Kidney (tissue), 22 donors: ENCODE results near the gene SRR. TPM values are rescaled to one million over a fixed set of nuclear protein-coding genes. Genes with fewer than 3 reads are reported as not detected.
"Not testable (repeated sequence)": the region's sequence is repeated elsewhere in the genome, so short reads cannot be mapped to it uniquely, and the experiment has no call there.

Experiments
- DNase-seq, 5 donors: peaks; one replicate each; pipeline ENCODE4 v3.0.0-alpha.2; 2013 to 2020
- FAIRE-seq: peaks from 2 replicates; lab custom pipeline; 2012; peaks lifted over from hg19 to GRCh38; lab: Jason Lieb, UNC
- H3K27ac ChIP-seq, 2 donors: one replicate each; pipeline ENCODE4 v1.7.0; 2013; ENCODE audit warnings: low read depth in 2 of 2, low read length in 2 of 2, inconsistent platforms in 1 of 2
- H3K27me3 ChIP-seq: one replicate; pipeline ENCODE4 v1.7.1; 2013; ENCODE audit warnings: low read length, inconsistent platforms; ENCODE audit not compliant: control insufficient read depth, insufficient read depth
- H3K36me3 ChIP-seq, 3 donors: one replicate each; pipeline versions ENCODE4 v1.7.0 to v1.7.1; 2013; ENCODE audit warnings: low read length in 3 of 3, control low read depth in 1 of 3, inconsistent platforms in 1 of 3; ENCODE audit not compliant: insufficient read depth in 3 of 3, control insufficient read depth in 2 of 3
- H3K4me1 ChIP-seq, 3 donors: one replicate each; pipeline versions ENCODE4 v1.7.0 to v1.7.1; 2013; ENCODE audit warnings: low read length in 3 of 3, inconsistent platforms in 1 of 3, low read depth in 1 of 3; ENCODE audit not compliant: control insufficient read depth in 2 of 3, insufficient read depth in 2 of 3
- H3K4me3 ChIP-seq, 3 donors: one replicate each; pipeline versions ENCODE4 v1.7.0 to v1.8.1; 2013; ENCODE audit warnings: low read length in 3 of 3, control low read depth in 1 of 3, inconsistent platforms in 1 of 3
- H3K9ac ChIP-seq, 3 donors: one replicate each; pipeline versions ENCODE4 v1.7.0 to v1.7.1; 2013; ENCODE audit warnings: low read length in 3 of 3, control low read depth in 1 of 3, inconsistent platforms in 1 of 3
- H3K9me3 ChIP-seq, 3 donors: one replicate each; pipeline versions ENCODE4 v1.7.0 to v1.7.1; 2013; ENCODE audit warnings: low read length in 3 of 3, control low read depth in 1 of 3, inconsistent platforms in 1 of 3; ENCODE audit not compliant: control insufficient read depth in 2 of 3, insufficient read depth in 1 of 3
- CTCF ChIP-seq: IDR thresholded peaks from 3 replicates; pipeline ENCODE4 v1.5.1; 2012; ENCODE audit warnings: mild to moderate bottlenecking, moderate library complexity, borderline replicate concordance; ENCODE audit not compliant: insufficient read depth; ENCODE audit errors: extremely low read depth
- intact Hi-C: fragments of 100-400 bp; cut with DNase I; formaldehyde crosslinking; loops from one replicate; pipeline ENCODE4 v1.11.1; 2022
- long read RNA-seq, 10 donors: library from polyadenylated mRNA in 1 of 10; unstranded in 1 of 10; transcript quantifications; one replicate each; pipeline ENCODE4 v2.0.0 and lab custom pipeline, GENCODE V29; 2021 to 2026
- polyA plus RNA-seq: library from polyadenylated mRNA; stranded (reverse); fragments of 350-450 nt; fragmentation: Illumina TruSeq; extraction: RNeasy Lipid Tissue Mini Kit (QIAGEN cat#74804); gene quantifications from one replicate; pipeline ENCODE4 v1.2.3, GENCODE V29; 2014; ENCODE audit warnings: low read depth, low replicate concordance; ENCODE audit not compliant: insufficient read depth
- total RNA-seq: library from RNA; stranded (reverse); fragmentation: NEBNext Ultra II Directional; extraction: Animal tissue kit (Norgen Biotek cat#: 25700); gene quantifications from one replicate; pipeline ENCODE4 v1.2.1, GENCODE V29; 2021
- donor health status: control.
- donor health status: control.
- donor health status: control.
- donor health status: control.
- donor health status: control.
- donor health status: DM: yes; HTN: yes; CAD: no.
- donor health status: Normal renal cell carcinoma (clear cell type).

SRR gene, protein sequence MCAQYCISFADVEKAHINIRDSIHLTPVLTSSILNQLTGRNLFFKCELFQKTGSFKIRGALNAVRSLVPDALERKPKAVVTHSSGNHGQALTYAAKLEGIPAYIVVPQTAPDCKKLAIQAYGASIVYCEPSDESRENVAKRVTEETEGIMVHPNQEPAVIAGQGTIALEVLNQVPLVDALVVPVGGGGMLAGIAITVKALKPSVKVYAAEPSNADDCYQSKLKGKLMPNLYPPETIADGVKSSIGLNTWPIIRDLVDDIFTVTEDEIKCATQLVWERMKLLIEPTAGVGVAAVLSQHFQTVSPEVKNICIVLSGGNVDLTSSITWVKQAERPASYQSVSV
- total RNA-seq (10.0 TPM), polyA plus RNA-seq (3.5 TPM)
- long read RNA-seq, donor 1, transcript SRR-201 (8 exons, 2,728 nt) = major isoform, 6 of 6 reads
- long read RNA-seq, donor 1, partial matches to known transcripts = 0 of 6 reads
- long read RNA-seq, donor 1, other reads (novel, unspliced or antisense) = 0 of 6 reads
- long read RNA-seq, donor 2, transcript SRR-201 (8 exons, 2,728 nt) = major isoform, 6 of 6 reads
- long read RNA-seq, donor 2, partial matches to known transcripts = 0 of 6 reads
- long read RNA-seq, donor 2, other reads (novel, unspliced or antisense) = 0 of 6 reads
- long read RNA-seq, donor 3, transcript SRR-201 (8 exons, 2,728 nt) = major isoform, 6 of 38 reads
- long read RNA-seq, donor 3, partial matches to known transcripts = 27 of 38 reads
- long read RNA-seq, donor 3, other reads (novel, unspliced or antisense) = 5 of 38 reads
- long read RNA-seq, donor 4, transcript SRR-201 (8 exons, 2,728 nt) = major isoform, 8 of 8 reads
- long read RNA-seq, donor 4, partial matches to known transcripts = 0 of 8 reads
- long read RNA-seq, donor 4, other reads (novel, unspliced or antisense) = 0 of 8 reads
- long read RNA-seq, donor 5 = 0 reads
- long read RNA-seq, donor 6, transcript SRR-201 (8 exons, 2,728 nt) = major isoform, 6 of 25 reads
- long read RNA-seq, donor 6, partial matches to known transcripts = 14 of 25 reads
- long read RNA-seq, donor 6, other reads (novel, unspliced or antisense) = 5 of 25 reads
- long read RNA-seq, donor 7, transcript SRR-201 (8 exons, 2,728 nt) = major isoform, 8 of 10 reads
- long read RNA-seq, donor 7, partial matches to known transcripts = 0 of 10 reads
- long read RNA-seq, donor 7, other reads (novel, unspliced or antisense) = 2 of 10 reads
- long read RNA-seq, donor 8, transcript SRR-201 (8 exons, 2,728 nt) = major isoform, 13 of 13 reads
- long read RNA-seq, donor 8, partial matches to known transcripts = 0 of 13 reads
- long read RNA-seq, donor 8, other reads (novel, unspliced or antisense) = 0 of 13 reads
- long read RNA-seq, donor 9, transcript SRR-201 (8 exons, 2,728 nt) = major isoform, 6 of 11 reads
- long read RNA-seq, donor 9, partial matches to known transcripts = 0 of 11 reads
- long read RNA-seq, donor 9, other reads (novel, unspliced or antisense) = 5 of 11 reads
- long read RNA-seq, donor 10, partial matches to known transcripts = 5 of 7 reads
- long read RNA-seq, donor 10, other reads (novel, unspliced or antisense) = 0 of 7 reads

DNA sequence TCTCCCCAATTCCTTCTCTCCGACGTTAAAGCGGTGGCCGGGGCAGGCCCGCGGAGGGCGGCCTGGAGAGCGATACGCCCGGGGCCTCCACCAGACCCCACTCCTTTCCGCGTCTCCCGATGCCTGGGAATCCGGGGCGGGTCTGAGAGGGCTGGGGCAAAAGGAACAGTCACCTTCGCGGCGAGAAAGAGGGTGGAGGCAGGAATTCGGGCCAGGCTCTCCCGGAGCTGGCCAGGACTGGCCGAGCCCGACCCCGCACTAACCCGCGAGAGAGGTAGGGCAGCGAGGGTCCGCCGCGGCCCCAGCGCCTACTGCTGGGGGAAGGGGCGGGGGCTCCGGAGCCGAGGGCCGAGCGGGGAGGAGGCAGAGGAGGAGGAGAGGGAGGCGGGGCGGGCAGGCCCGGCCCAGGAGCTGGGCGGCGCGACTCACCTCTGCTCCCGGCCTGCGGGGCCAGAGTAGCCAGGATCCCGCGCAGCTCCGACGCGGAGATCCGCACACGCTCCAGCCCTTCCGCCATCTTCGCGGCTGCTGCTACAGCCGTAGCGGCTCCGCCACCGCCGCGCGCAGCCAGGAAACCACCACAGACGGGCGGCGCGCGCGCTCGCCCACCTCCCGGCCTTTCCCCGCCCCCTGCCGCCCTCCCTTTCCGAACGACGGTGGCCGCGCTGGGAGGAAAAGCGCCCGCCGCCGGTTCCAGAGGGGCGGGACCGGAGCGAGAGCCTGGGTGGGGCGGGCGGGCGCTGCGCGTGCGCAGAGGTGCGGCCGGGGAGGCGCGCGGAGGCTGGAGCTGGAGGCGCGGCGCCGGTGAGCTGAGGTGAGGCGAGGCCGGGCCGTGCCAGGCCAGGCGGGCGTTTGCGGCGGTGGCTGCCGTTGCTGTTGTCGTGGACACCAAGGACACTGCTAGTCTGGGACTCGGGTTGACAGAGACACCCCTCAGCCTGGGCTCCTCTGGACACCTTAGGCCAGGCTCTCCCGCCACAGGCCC lies at the start of gene SRR, which contains the start of gene SMG6:
Gene SRR, plus strand, starts transcription at position 747 of the 985 bp plus-strand sequence. CDS start 11,611 bp downstream, outside the sequence.
Gene SMG6, minus strand, starts transcription at position 582 of the 985 bp plus-strand sequence. Its CDS starts 65 bp downstream, at position 517.
- TF ChIP-seq CTCF = no peak
- FAIRE-seq = no peak
- Histone ChIP-seq H3K36me3 (peaks cover 0 to 10% (median 4%) of the 10 kb centered on the region in 3 donors), H3K27me3 (no peaks in the 10 kb centered on the region), H3K4me1 (peaks cover 0 to 4% (median 0%) of the 10 kb centered on the region in 3 donors), H3K9ac (peak within 1 kb of the TSS; percentile 80 to 89 (median 82)), H3K4me3 (peak within 1 kb of the TSS; percentile 84 to 97 (median 91)), H3K27ac (peak within 1 kb of the TSS; percentile 93 to 94), H3K9me3 (no peaks in the 10 kb centered on the region)
- intact Hi-C loops = no loop called here
- DNase-seq = peak; percentile 95 to 98 (median 95)

GRCh38 chr17:2258830-2259229 lies 44.9 kb upstream of the SRR start:
- H3K4me3 ChIP-seq, FAIRE-seq, H3K27ac ChIP-seq: not testable (repeated sequence)

DNA sequence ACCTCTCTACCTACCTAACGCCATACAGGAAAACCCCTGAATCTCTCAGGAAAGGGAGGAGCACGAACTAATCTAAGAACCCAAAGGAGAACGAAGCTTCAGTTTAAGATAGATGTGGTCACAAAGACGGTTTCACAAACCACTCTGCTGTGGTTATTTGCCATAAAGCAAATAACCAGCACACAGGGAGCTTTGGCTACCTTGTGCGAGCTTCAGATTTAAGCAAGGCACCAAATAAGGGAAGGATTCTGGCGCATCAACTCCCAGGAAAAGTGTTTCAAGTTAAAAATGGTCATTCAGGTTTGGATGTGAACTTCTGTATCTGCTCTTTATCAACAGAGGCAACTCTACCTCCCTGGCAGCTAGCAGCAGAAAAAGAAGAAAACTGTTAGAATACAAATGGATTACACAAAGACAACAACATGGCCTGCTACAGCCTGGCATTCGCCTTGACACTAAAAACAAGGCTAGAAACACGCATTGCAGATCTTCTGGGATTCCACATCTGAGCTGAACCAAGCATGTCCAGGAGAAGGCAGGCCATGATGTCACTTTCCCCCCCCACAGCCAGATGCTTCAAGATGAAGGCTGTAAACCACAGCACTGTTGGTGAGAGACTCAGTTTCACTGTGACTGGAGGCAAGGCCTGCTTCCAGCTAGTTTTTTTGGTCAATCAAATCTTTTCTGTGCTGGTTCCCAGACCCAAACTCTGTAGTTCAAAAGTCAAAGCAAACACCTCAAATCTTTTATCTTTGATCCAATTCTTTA lies 43.8 kb upstream of the SRR start:
- H3K27me3 ChIP-seq = no peaks in the 10 kb centered on the region
- H3K36me3 ChIP-seq = peaks cover 0 to 2% (median under 1%) of the 10 kb centered on the region in 3 donors
- no peak overlapping the region for H3K27ac ChIP-seq
- no peak for FAIRE-seq
- intact Hi-C loops = no loop called here
- no peak overlapping the region for H3K9ac ChIP-seq
- TF ChIP-seq CTCF = no peak
- no peaks in the 10 kb centered on the region for H3K9me3 ChIP-seq
- no peak overlapping the region for H3K4me3 ChIP-seq
- H3K4me1 ChIP-seq = peaks cover 0 to 9% (median 0%) of the 10 kb centered on the region in 3 donors
- DNase-seq = no peak

More at GRCh38 chr17:2258830-2259229, 44.9 kb upstream of the SRR start:
- H3K4me1 ChIP-seq, H3K9ac ChIP-seq, H3K27me3 ChIP-seq, H3K9me3 ChIP-seq, DNase-seq, H3K36me3 ChIP-seq, intact Hi-C loops: not testable (repeated sequence)
